Measurements from ENCODE around the gene ABCC1.
"Not testable (repeated sequence)": the region's sequence is repeated elsewhere in the genome, so short reads cannot be mapped to it uniquely, and the experiment has no call there.

ABCC1 gene

DNA sequence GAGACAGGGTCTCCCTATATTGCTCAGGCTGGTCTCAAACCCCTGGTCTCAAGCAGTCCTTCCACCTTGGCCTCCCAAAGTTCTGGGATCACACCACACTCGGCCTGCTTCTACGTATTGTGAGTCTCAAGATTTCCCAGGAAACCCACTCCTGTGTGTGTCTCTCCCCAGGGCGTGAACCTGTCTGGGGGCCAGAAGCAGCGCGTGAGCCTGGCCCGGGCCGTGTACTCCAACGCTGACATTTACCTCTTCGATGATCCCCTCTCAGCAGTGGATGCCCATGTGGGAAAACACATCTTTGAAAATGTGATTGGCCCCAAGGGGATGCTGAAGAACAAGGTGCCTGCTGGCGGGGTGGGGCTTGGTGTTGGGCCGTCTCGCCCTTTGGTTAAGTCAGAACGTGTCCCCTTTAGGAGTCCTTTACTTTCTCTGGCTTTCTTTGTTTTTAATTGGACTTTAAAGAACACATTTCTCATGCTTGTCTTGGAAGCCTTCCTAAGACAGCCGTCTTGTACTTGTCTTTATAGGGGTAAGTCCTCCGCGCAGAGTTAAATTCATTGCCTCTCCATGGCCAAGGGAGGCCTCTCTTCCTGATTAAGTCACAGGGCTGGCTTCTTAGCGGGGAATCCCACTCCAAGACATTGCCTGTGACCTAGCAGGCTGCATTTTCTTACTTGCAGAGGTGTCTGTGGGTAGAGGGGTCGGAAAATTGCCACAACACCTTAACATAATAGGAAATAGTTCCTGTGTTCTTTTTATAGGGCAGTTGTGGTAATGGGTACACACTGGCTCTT, 137.4 kb downstream of the ABCC1 start:
- no peak for DNase-seq

DNA sequence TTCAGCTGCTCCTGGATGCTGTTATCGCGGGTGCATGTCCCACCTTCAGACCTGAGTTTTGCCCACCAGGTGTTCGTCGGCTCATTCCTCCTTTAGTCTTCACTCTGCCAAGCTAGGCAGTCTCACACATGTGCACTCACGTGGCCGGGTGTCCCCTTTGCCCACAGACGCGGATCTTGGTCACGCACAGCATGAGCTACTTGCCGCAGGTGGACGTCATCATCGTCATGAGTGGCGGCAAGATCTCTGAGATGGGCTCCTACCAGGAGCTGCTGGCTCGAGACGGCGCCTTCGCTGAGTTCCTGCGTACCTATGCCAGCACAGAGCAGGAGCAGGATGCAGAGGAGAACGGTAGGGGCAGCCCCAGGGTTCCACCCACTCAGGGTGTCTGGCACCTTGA, 140.8 kb downstream of the ABCC1 start:
- DNase-seq, result no peak

DNA sequence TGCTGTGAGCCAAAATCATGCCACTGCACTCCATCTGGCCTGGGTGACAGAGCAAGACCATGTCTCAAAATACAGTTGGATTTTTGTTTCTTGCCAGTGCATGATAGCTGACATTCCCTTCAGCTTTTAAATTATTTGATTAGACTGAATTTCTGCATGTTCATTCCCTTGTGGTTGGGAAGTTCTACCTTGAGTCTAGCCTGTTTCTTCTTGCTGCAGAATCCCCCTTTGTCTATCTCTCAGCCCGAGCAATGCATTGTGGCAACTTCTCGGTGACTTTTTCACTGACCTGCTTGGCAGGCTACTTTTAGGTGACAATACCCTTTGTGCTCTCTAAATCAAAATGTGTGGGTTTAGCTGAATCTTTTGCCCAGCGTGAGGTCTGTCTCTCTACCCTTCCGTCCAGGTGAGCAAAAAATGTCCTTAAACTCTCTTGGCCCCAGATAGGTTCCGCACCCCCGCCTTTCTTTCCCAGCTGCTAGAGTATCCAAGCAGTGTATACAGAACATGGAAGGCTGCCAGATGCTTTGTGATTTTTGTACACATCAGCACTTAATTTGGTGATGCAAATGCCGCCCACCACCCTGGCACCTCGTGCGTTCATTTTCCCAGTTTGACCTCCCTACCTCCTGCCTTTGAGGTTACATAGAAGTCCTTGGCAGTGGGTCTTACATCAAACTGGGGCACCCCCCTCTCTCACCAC, 143.7 kb downstream of the ABCC1 start:
- DNase-seq, result no peak

DNA sequence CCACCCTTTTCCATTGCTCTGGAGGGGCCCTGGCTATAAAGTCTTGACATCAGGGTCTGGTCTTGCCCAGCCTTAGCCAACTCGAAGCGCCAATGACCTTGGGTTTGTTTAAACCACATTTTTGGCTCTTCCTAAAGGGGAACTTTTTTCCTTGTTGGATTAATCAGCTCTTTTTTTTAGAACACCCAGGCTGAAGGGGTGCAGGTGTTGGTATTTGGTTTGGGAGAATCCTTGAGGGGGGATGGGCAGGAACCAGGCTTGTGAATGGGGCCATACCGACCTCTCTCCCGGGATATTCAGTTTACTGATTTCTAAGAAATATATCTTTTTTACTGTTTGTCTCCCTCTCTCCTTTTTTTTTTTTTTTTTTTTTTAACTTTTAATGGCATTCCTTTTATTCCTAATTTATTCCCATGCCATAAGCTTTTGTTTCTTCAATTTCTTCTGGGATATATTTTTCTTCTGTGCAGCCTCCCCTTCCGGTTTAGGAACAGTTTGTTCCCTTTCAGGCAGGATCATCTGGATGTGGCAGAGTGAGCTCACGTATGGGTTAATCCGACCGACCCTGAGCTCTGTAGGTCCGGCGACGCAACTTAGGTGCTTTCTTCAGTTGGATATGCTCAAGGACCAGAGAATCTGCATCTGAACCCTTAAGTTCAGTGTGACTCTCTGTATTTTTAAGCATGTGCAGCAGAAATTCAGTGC, 144.4 kb downstream of the ABCC1 start:
- DNase-seq, result no peak

DNA sequence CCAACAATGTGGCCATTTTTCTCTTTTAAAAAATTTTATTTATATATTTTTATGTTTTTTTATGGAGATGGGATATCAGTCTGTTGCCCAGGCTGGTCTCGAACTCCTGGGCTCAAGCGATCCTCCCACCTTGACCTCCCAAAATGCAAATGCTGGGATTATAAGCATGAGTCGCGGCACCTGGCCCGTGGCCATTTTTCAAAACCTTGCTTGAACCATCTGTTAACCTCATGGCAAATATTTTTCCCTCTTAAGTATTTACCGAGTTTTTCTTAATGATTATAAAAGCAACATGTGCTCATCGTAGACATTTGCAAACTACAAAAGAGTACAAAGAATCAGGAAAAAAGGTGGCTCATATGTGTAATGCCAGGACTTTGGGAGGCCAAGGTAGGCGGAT, 146.2 kb downstream of the ABCC1 start:
- DNase-seq, result no peak

DNA sequence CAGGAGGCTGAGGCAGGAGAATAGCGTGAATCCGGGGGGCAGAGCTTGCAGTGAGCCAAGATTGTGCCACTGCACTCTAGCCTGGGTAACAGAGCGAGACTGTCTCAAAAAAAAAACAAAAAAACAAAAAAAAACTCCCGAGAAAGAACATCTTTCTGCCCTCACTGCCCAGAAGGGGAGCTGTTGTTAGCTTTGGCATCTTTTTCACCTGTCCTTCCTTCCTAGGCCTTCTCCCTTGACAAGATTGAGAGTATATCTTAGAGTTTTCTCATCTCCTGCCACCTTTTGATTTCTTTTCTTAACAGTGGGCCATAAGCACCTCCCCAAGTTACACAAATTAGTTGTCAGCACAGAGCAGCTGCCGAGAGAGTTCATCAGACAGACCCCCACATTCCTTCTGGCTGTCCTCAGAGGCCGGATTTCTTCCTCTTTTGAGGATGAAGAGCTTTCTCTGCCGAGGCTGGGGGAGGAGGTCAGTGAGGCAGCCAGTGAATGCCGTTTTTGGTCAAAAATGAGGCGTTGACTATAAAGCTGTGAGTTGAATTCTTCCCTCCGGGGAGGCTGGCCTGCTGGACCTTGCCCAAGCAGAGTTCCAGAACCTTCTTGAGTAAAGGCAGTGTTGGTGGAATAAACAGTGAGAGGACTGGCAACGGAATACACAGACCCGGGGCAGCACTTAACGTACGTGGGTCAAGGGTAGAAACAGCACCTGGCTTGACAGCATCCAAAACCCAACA, 146.9 kb downstream of the ABCC1 start:
- DNase-seq, result no peak

DNA sequence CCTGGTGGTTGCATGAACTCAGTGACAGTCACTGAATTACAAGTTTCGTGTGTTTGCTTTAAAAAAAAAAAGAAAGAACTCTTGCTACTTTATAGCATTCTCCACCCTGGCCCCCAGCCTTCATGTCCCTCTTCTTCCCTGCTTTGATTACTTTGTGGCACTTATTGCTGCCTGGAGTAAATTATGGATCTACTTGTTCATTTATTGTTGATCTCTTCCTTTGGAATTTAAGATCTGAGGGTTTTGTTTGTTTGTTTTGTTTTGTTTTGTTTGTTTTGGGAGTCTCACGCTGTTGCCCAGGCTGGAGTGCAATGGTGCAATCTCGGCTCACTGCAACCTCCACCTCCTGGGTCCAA, 147.4 kb downstream of the ABCC1 start:
- no peak for DNase-seq

DNA sequence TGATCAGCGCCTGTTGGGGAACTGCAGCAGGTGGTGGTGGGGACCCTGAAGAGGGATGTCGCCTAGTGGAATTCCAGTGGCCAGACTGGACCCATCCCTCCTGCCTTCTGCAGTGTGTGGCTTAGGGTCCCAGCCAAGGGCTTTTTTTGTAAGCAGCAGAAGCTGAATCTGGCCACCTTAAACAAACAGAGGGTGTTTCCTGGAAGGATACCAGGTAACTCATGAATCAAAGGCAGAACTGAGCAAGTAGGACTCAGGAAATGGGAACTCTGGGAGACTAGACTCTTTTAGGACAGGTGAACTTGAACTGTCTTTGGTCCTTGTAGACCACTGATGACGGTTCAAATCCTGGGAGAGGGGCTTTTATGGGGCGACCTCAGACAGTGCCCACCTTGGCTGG, 149.9 kb downstream of the ABCC1 start:
- no peak for DNase-seq

DNA sequence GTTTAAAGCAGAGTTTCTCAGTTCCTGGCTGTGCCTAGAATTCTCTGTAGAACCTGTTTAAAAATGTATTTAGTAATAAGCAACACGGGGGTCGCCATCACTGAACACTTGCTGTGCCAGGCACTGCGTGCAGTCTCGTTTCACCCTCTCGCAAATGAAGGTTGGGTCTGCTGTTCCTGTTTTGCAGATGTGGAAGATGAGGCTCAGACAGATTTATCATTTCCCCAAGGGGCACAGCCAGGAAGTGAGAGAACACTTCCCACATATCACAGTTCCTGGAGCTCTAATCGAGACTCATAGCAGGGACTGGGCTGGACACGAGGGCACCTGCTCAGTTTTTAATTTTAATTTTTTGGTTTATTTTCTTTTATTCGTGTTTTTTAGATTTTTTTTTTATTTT, 151.2 kb downstream of the ABCC1 start:
- no peak for DNase-seq

DNA sequence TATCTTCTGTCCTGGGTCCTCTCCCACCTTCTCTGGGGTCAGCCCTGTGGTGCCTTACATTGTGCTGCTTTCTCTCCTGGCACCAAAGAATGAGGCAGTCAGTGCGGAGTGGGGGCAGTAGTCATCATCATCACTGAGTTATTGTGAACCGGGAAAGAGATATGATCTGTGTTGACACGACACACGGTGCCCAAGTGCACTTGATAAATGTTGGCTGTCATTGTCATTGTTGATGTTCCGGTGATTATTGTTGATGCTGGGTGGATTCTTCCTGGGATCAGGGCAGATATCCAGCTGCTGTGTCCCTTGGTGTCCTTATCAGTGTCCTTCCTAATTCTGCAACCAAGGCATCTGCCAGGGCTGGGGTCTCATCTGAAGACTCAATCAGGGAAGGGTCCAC, 152.2 kb downstream of the ABCC1 start:
- DNase-seq, result no peak

DNA sequence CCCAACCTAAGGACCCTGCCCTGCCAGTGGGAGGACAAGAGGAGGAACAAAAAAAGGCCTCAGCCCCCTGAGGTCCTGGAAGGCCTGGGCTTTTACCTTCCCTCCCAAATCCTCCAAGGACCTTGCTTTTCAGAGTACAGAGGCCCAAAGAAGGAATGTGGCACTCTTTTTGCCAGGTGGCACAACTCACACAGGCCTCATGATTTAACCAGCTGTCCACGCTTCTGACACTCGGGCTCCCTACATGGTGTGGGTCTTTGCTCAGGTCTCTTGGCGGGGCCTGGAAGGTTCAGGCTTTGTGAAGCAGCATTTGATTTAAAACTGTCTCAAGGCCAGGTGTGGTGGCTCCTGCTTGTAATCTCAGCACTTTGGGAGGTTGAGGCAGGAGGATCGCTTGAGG, 153.3 kb downstream of the ABCC1 start:
- no peak for DNase-seq

DNA sequence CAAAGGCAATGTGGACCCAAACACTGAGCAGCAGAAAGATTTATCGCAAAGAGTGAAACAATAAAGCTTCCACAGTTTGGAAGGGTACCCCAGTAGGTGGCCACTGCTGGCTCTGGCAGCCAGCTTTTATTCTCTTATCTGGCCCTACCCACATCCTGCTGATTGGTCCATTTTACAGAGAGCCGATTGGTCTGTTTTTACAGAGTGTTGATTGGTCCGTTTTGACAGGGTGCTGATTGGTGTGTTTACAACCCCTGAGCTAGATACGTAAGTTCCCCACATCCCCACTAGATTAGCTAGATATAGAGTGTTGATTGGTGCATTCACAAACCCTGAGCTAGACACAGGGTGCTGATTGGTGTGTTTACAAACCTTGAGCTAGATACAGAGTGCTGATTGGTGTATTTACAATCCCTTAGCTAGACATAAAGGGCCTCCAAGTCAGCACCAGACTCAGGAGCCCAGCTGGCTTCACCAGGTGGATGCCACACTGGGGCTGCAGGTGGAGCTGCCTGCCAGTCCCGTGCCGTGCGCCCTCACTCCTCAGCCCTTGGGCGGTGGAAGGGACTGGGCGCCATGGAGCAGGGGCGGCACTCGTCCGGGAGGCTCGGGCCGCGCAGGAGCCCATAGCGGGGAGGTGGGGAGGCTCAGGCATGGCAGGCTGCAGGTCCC, 154.9 kb downstream of the ABCC1 start:
- not testable (repeated sequence) for DNase-seq

DNA sequence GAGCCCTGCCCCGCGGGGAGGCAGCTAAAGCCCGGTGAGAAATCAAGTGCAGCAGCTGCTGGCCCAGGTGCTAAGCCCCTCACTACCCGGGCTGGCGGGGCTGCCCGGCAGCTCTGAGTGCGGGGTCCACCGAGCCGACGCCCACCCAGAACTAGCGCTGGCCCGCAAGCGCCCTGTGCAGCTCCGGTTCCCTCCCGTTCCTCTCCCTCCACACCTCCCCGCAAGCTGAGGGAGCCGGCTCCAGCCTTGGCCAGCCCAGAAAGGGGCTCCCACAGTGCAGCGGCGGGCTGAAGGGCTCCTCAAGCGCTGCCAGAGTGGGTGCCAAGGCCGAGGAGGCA, 155.4 kb downstream of the ABCC1 start:
- DNase-seq, result not testable (repeated sequence)

DNA sequence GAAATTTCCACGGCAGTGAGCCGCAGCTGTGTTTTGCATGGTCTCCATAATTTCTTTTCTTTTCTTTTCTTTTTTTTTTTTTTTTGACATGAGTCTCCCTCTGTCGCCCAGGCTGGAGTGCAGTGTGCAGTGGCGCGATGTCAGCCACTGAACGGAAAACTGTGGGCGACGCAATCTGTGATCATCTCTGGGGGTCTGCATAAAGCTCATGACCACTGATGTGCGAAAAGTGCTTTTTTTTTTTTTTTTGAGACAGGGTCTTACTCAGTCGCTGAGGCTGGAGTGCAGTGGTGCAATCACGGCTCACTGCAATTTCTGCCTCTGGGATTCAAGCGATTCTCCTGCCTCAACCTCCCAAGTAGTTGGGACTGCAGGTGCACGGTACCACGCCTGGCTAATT, 156.2 kb downstream of the ABCC1 start:
- no peak for DNase-seq

DNA sequence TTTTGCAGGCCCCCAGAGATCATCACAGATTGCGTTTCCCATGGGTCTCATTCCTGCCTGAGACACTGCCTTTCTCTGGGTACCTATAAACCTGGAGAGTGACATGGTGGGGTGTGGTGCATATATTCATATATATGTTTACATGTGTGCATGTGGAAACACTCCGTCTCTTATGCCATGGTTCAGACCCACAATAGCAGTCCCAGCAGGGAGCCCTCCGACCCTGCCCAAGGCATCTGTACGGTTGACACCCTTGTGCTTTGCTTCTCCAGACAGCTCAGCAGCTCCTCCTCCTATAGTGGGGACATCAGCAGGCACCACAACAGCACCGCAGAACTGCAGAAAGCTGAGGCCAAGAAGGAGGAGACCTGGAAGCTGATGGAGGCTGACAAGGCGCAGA, 157.1 kb downstream of the ABCC1 start:
- no peak for DNase-seq

DNA sequence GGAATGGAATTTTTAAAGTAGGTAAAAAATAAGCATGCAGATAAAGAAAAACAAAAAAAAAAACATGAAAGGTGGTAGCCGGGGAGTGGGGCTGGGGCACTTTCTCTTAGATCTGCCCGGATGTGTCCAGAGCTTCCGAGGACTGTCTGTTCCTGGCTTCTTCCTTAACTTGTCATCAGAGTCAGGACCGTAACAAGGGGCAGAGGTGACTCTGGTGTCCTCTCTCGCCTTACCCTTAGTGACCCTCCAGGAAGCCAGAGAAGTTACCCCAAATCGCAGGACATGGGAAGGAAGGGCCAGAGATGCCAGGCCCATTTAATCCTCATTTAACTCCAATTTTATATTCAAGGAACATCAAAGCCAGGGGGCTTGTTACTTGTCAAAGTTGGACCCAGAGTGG, 158.4 kb downstream of the ABCC1 start:
- DNase-seq, result no peak

DNA sequence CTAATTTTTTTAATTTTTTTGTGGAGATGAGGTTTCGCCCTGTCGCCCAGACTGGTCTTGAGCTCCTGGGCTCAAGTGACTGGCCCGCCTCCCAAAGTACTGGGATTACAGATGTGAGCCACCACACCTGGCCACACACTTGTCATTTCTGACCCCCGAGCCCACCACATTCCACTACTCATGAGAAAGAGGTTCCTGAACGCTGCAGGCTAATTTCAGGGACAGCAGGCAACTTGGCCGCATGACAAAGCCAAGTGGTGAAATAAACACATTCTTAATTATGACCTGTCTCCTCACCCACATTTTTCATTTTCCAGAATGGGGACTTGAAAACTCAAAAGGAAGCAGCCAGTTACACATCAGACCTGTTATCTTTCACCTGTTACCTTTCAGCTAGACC, 159.3 kb downstream of the ABCC1 start:
- DNase-seq, result no peak

DNA sequence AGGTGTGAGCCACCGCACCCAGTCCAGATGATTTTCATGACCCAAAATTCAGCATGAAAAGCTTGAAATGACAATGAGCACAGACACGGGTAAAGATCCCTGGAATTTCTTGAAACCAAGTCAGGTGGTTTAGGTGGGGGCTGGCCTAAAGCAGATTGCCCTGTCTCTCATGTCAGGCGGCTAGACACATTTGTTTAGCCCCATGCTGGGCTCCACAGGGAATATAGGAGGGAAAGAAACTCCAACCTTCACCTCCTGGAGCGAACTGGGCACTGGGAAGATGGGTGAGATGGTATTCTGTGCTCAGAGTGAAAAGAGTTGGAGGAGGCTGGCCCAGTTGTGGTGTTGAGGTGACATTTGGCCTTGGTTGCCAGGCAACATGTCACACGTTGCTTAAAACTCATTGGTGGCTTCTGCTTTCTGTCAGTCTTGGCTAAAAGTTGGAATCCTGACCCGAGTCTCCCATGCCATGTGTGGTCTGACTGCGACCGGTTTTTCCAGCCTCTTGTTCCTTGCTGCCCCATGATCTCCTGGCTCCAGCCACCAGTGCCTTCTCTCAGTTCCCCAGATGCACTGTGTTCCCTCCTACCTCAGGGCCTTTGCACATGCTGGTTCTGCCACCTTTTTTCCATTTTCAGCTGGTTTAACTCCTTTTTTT, 160.2 kb downstream of the ABCC1 start:
- no peak for DNase-seq

DNA sequence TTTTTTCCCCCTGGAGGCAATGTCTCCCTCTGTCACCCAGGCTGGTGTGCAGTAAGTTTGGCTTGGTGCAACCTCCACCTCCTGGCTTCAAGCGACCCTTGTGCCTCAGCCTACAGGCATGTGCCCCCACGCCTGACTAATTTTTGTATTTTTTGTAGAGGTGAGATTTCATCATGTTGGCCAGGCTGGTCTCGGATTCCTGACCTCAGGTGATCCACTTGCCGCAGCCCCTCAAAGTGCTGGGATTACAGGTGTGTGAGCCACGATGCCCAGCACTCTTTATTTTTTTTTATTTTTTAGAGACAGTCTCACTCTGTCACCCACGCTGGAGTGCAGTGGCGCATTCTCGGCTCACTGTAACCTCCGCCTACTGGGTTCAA, 160.7 kb downstream of the ABCC1 start:
- DNase-seq, result no peak

DNA sequence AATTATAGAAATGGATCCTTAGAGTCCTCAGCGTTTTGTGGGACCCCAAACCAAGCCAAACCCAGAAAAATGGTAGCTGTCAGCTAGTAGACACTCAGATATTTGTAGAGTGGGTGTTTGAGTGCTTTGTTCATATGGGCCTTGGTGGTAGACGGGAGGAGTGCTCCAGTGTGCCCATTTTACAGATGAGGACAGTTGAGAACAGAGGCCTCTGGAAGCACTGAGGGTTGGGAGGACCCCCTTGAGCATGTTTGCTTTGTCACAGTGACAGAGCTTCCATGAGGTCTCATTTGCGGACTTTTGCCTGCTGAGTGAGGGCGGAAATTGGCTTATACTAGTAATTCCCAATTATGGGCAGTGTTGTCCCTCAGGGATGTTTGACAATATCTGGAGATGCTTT, 162.2 kb downstream of the ABCC1 start:
- DNase-seq, result no peak

DNA sequence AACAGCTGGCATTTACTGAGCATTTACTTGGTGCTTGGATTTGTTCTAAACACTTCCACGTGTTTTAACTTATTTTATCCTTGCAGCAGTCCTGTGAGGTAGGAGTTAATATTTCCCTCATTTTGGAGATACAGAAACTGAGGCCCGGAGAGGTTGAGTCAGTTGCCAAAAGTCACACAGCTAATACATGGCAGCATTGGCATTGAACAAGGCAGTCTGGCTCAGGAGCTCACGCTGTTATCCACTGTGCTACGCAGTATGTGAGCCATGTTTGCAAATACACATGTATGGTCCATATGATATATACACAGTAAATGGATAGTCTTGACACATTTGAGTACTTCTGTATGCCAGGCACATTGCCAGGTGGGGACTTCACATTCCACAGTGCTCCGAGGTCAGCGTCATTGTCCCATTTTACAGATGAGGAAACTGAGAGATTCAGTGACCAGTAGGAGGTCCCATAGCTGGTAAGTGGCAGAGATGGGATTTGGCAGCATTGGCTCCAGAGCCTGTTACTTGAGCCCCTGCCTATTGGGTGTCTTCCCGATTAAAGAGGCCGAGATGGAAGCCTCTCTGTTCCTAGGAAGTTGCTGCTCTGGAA, 163.1 kb downstream of the ABCC1 start:
- no peak for DNase-seq

DNA sequence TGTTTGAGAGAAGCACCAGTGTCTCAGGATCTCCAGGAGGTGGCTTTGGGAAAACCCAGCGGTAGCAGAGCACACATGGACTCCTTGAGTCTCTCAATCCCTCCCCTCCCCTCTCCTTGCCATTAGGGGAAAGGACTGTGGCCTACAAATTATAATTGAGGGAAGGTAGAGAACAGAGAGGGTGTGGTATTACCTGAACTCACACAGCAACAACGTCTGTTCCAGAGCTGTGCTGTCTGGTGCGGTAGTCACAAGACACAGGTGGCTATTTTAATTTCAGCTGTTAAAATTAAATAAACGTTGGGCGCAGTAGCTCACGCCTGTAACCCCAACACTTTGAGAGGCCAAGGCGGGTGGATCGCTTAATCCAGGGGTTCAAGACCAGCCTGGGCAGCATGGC, 163.7 kb downstream of the ABCC1 start:
- DNase-seq, result no peak

Measured in CD4-positive, alpha-beta T cell treated with Interleukin-6 for 4 hours (primary cell).